ENCODE data around the gene TTC7B.

Gene TTC7B

DNA sequence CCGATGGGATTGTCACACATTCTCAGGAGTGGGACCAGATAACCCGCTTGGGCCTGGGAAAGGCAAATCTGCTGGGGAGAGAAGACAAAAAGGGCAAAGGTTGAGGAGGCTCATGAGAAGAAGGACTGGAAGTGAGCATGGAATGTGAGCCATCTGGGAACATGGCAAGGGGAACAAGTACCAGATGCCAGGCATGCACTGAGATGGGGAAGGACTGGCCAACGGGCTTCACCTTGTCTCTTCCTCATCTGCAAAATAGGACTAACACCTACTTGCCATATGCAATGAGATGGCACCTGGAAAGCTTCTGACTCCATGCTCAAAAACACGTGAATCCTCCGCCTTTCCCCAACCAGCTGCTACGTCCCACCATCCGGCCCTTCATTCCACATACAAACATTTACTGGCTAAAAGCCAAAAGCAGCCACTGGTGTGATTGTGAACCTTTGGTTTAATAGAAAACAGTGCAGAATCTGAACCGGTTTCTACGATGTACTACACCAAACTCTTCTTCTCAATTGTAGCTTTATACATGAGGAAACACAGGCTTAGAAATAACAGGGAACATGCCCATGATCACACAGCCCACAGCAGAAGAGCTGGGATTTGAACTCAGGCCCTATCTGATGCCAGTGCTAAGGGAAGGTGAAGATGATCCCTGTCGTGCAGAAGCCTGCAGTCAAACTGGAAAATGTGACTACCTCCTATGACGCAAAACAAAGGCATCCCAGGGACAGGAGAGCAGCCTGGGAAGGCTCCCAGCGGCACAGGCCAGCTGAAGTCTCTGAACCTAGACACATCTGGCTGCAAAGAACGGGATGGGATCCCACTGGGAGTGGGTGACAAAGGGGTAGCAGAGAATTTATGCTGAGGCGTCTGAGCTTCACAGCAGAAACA, 112.1 kb downstream of the TTC7B start:
- DNase-seq (ENCODE audit: low read depth), result no peak

DNA sequence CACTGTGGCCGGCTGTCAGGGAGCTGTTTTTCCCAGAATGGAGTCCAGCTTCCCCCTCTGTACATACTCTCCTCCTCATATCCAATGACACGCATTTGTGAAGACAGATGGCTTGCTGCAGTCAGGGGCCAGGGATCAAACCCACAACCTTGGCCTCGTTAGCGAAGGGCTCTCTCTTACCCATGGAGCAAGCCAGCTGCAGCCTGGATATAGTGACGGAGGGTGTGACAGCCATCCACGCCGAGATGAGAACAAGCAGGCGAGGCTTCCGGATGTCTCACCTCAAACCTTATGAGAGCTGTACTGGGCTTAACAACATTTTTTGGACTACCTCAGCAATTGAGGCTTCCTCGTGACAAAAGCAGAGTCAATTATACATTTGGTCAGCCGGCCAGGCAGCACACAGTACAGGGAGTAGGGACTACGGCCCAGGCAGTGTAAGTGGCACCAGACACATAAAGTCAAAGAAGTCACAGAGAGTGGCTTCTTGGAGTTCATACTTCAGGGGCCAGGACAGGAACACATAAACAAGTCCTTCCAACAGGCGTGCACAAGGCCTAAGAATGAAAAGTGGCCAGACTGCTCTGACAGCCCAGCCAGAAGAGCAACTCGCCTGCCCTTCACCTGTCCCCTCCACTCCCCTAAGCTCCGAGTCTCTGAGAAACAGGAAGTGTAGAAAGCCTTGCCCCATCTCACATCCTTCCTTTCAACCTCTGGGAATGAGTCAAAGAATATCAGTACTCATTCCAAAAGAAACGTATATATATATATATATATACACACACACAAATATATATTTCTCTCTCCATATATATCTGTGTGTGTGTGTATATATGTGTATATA, 115.1 kb downstream of the TTC7B start:
- DNase-seq (ENCODE audit: low read depth), result no peak

DNA sequence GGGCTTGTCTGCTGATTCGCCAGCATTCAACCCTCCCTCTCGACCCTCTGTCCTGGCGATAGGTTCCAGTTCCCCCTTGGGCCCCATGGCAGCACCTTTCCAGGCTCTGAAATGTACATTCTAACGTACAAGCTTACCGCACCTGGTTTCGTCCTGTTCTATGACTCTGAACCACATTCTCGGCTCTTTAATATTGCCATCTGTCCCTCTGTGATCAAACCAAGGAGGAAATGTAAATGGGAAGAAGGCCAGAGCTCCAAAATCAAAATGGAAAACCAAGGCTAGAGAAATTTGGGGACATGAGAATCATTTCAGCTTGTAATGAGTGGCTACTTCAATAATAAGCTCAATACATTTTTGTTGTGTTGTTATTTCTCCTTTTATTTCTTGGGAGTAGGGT, 117.2 kb downstream of the TTC7B start:
- no peak for DNase-seq (ENCODE audit: low read depth)

DNA sequence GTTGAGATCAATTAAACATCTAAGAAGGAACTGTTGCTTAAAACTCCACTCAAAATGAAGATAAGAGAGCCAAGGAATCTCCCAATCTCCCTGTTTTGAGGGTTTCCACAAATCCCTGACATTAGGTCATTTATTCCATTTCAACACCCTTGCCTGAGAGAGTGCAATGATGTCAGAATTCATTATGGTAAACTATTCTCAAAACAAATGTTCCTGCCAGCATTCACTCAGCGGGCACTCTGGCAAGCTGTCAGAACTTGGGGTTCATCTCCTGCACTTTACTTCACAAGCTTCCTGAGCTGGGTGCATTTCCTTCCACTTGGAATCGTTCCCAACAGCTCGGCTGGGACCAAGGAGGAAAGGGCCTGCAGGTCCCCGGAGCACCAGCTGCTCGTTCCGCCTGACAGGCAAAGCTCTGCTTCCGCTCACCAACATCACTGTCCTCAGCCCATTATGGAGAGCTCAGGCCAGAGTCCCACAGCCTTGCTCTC, 117.8 kb downstream of the TTC7B start:
- DNase-seq (ENCODE audit: low read depth), result no peak

DNA sequence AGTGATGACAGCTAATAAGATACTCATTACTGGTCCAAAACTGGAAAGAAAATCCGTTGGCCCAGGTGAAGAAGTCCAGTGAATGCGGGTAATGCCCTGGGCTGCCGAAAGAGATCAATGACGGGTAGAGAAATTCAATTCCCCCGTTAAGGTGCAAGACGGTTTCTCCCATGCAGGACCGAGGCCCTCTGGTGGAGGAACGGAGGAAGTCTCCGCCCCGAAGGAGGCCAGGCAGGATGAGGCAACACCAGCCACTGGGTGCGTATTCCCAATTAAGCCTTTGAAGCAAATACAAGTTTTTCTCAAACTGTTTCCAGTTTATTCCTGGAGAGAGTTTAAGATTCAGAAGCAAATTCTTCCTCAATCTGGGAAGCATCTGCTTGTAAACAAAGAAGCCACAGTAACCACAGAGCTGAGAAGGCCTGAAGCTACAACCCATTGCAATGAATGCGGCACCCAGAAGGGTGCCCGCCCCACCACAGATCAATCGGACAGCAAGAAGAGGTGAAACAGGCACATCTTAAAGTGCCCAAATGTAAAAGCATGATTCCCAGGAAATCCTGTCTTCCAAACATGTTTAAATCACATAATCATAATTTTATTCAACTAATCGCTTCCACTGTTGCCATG, 118.5 kb downstream of the TTC7B start:
- peak; percentile 71 for DNase-seq (ENCODE audit: low read depth)

DNA sequence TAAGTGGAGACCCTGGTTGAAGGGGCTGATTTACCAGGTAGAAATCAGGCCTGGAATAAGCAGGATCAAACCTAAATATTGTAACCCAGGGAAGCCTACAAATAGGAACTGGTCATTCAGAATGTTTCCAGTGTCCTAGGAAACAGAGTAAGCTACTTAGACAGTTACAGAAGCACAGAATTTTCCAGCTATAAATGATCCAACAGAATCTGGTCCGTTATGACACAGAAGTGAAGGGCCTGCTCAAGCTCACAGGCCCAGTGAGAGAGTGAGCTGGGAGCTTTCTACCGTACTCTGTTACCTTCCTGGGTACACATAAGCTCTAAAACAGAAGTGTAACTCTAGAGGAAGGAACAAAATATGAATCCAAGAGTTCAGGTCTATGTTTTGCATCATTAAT, 119.1 kb downstream of the TTC7B start:
- no peak for DNase-seq (ENCODE audit: low read depth)

DNA sequence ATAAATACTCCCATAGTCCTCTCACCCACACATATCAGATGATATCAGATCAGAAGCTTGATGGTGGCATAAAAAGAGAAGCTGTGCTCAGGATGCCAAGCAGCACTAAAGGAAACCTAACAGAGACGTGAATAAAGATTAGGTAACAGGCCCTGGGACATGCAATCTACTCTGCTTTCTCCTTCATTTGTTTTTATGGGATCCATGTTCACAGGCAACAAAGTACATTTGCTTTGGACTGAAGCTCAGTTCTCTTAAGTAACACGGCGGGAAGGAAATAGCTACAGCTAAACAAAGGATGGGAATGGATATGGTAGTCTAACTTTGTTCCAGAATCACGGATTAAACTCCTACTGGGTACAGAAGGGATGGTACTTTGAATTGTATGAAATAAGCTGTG, 119.5 kb downstream of the TTC7B start:
- DNase-seq (ENCODE audit: low read depth), result no peak

DNA sequence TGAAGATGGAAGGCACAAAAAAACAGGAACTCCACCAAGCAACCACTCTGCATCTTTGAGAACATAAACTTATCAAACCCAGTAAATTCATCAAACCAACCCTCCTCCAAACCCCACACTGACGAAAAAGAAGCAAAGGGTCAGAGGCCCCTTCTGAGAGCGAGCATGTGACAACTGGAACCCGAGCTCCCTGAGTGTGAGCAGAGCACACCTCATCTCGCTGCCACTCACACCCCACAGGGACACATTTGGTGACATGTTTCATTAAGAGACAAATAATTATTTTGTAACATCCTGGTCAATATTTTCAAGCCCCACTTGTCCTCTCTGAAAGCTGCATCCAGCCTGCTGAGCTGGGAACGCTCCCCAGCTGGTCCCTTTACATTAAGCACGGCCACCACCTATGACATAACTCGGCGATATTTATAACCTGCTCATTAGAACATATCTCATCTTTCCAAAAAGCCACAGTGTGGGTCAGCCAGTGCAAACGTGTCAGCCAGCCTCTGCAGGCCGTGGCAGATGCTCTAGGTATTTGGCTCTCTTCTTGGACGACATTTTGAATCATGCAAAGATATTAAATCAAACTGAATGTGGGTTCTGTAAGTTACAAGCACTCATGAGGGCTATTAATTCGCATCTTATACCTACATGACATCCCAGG, 120.1 kb downstream of the TTC7B start:
- DNase-seq (ENCODE audit: low read depth), result no peak

DNA sequence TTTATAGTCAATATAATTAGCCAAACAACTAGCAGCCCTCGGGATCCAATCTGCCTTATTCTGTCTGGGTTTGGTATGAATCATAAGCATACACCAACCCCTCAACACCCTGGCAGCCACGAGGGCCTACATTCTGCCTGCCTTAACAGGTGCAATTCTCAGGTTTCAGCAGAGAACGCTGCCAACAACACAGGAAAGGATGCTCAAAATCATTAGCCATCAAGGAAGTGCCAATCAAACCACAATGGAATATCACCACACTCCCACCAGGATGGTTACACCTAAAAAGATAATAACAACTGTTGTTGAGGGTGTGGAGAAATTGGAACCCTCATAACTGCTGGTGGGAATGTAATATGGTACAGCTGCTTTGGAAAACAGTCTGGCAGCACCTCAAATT, 122.8 kb downstream of the TTC7B start:
- no peak for DNase-seq (ENCODE audit: low read depth)

DNA sequence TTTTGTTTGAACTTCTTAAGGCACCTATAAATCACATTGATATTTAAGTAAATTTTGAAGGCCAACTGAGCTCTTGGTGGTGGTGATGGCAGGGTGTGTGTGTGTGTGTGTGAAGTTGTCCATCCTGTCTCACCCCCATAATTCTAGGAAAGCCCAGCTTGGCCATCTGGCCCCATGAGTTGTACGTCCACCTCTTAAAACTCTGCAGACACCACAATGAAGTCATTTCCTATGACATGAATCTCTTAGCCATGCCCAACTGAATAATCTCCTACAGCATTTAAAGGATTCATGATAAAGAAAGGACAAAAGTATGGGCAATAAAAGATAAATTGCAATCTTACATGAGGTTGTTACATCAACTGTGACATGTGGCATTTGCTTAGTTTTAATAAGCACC, 123.4 kb downstream of the TTC7B start:
- DNase-seq (ENCODE audit: low read depth), result no peak

DNA sequence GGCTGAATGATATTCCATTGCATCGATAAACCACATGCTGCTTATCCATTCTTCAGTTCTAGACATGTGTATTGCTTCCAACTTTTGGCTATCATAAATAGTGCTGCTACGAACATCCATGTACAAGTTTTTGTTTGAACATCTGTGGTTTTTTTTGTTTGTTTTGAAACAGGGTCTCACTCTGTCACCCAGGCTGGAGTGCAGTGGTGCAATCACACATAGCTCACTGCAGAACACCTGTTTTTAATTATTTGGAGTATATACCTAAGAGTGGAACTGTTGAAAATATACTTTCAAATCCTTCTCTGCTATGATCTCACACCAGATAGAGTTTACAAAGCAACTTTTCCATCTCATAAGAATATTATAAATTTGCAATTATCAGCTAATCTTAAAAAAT, 124.2 kb downstream of the TTC7B start:
- DNase-seq (ENCODE audit: low read depth), result no peak

DNA sequence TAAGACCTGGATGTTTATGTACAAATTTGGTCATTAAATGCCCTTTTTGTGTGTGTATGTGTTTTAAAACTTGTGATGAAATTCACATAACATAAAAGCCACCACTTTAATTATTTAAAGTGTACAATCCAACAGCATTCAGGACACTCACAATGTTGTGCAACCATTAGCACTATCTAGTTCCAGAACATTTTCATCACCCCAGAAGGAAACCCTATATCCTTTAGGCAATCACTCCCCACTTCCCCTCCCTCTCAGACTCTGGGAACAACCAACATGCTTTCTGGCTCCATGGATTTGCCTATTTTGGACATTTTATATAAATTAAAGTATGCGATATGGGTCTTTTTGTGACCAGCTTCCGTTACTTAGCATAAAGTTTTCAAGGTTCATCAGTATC, 124.6 kb downstream of the TTC7B start:
- DNase-seq (ENCODE audit: low read depth), result no peak

DNA sequence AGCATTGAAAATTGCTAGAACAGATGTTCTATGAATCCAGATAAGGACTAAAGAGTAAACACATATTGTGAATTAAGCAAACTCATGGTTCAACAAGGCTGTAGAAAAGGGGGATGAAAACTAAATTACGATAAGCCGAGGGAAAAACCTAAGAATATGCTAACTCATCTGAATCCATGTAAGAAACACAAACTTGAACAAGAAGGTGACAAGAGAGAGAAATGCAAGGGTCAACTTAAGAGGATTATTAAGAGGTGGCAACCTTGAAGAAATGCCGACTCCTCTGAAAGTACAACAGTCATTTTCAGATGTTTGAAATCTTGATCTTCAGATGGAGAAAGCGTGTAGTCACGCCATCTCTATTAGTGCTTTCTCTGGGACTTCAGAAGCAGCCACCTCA, 128.6 kb downstream of the TTC7B start:
- no peak for DNase-seq (ENCODE audit: low read depth)

DNA sequence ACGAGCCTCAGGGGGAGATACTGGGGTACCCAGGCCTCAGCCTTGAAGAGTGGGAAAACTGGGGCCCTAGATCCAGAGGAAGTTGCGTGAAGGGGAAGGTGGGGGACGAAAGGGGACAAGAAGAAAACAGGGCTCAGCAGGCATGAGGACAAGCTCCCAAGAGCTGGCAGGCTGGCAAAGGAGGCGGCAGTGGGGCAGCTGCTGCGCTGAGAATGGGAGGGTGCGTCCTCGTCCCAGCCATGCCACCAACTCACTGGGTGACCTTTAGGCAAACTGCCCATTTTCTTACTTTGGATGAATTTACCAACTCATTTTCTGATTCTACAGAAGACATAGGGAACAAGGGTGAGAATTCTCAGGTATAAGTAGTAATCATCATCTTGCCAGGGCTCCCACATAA, 133.6 kb downstream of the TTC7B start:
- DNase-seq (ENCODE audit: low read depth), result no peak

DNA sequence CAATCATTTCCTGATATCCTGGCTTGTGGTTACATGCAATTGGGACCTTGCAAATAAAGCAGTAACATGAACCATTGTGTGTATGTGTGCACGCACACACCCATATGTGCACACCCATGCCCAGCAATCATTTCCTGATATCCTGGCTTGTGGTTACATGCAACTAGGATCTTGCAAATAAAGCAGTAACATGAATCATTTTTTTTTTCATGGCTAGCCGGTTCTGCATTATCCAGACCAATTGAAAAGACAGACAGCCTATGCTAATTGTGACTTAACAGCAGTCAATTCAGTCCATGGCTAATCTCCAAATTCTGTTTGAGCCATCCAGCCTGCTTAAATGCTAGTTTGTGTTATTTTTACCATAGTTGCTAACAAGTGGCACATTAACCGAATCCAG, 134.3 kb downstream of the TTC7B start:
- no peak for DNase-seq (ENCODE audit: low read depth)

DNA sequence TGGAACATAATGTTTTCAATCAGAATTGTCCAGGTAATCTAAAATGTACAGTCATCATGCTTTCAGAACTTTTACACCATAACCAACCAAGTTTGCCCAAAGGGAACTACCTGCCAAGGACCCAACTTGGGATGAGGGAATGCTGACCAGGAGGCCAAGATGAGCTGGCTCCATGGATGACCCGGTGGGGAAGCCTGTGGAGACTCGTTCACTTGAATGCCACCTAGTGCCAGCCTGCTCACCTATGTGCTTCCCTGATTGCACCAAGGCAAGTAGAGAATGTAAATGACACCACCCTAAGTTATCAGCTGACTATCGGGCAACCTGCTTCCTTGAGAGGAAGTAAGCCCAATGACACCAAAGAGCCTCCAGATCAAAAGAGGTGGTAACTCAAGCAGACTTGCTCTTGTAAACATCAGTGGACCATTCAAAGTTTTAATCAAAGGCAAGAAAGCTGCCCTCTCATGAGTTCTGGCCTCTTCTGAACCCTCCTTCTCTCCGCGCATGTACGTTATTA, 137.3 kb downstream of the TTC7B start:
- DNase-seq (ENCODE audit: low read depth), result no peak

DNA sequence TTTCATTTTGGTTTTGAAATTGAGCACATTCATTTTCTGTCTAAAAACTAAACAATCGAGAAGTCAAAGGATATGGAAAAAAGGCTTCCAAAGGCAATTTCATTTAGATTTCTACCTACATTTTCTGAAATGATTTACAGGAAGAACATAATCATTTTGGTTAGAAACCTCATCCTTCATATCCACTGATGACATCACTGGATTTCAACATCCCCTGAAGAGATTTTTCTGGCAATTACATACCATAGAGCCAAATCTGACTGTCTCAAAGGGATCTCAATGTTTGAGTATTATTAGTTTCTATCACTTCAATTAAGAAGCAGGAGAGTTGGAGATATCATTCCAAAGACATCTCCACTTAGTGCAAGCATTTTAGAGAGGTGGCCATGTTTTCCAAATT, 137.8 kb downstream of the TTC7B start:
- no peak for DNase-seq (ENCODE audit: low read depth)

DNA sequence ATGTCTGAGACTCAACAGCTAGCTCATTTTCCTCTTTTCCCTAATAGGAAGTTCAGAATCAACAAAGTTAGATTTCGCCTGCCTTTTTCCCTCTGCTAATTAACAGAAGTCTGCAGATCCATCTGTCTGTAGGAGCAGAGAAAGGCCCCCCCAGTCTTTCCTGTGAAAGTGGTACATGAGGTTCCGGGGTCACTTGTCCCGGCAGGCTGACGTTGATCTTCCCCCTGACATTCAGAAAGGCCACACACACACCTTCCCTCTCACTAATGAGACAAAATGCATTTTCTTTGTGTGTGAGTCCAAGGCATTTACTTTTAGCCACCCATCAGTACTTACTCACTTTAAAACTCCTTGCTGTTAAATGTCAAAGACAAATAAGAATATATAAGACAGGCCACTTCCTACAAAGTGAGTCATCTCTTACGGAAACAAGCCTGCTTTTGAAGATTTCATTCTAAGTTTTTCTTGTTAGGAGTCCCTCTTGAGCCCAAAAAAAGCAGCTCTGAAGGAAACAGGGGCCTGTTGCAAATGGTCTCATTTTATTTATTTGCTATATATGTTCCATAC, 138.7 kb downstream of the TTC7B start:
- DNase-seq (ENCODE audit: low read depth), result no peak

DNA sequence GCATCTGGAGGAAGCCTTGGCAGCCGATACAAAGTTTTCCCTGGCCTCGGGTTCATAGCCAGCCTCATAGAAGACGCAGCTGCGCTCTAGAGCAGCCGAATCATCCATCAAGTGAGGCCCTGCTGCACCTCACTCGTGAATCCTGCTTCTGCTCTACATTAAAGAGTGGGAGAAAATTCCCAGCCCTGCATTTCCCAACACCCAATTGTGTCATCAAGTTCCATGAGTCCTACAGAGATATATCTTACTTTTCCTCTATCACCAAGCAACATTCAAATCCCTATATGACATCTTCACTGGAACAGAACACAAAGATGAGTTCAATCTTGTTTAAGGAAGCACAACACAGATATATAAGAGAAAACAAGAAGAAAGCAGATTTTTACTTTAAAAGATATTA, 139.3 kb downstream of the TTC7B start:
- DNase-seq (ENCODE audit: low read depth), result no peak

DNA sequence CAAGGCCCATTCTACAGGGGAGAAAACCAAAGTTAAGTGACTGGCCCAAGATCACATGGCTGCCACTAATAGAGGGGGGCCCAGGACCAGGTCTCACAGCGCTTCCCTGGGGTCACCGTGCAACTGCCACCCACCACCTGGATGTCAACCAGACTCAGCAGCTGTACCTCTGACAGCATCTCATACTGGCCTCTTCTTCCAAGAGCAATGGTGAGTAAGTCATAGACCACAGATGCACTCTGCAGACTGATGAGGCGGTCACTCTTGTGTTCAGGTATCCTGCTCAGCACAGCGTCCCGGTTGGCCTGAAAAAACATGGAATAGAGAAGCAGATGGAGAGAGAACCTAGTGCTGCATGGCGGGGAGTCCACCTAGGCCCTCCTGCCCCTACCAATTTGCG, 139.9 kb downstream of the TTC7B start:
- no peak for DNase-seq (ENCODE audit: low read depth)

DNA sequence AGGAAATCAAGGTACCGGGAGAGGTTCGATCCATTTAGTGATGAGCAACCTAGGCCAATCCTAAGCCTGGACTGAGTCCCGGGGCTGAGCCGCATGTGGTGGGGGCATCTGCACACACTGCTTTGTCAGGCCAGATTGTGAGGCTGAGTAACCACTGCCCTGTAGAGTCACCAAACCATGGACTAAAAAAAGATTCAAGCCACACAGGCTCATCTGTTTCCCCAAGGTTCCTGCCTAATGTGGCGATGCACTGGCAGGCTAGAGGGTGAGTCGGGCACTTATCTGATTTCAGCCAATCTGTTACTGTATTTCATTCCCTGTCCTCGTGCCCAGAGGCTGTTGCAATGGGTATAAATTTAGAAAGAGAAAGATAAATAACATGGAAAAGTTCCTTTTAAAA, 140.8 kb downstream of the TTC7B start:
- no peak for DNase-seq (ENCODE audit: low read depth)

DNA sequence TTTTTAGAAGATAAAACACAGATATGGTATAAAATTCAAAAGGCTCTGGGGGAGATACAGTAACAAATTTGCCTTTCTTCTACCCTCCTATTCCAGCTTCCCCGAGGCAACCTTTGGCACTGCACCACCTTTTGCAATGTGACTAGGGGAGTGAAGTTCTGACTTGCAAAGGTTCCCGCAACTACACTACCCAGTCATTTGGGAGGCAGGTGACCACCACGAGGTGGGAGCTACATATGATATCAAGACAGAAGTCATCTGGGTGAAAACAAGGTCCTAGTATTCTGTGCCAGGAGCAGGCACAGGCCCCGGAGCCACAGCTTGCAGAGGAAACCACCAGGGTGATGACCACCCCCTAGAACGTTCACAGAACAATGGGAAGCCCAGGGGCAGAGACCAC, 141.5 kb downstream of the TTC7B start:
- no peak for DNase-seq (ENCODE audit: low read depth)
